Left cardiac atrium (tissue), 4 donors: ENCODE measurements around the gene IL1RL2. TPM values are rescaled to one million over a fixed set of nuclear protein-coding genes. Genes with fewer than 3 reads are reported as not detected.

Experiments used
- ATAC-seq, 2 donors: fragments of 200-7000 bp; cut with Tn5 transposase; one replicate each; pipeline ENCODE4 v1.9.1; 2020; ENCODE audit warnings: mild to moderate bottlenecking in 2 of 2, moderate library complexity in 2 of 2
- DNase-seq: peaks from one replicate; pipeline ENCODE4 v3.0.0-alpha.2; 2020
- intact Hi-C, 2 donors: fragments of 100-400 bp; cut with DNase I; formaldehyde crosslinking; loops; one replicate each; pipeline versions ENCODE4 v1.14.1 to v1.15.1; 2022 to 2023
- total RNA-seq, 2 donors: library from RNA; stranded (reverse); fragmentation: NEBNext Ultra II Directional; extraction: Animal tissue kit (Norgen Biotek cat#: 25700); gene quantifications; one replicate each; pipeline ENCODE4 v1.2.1, GENCODE V29; 2021
- donor health status: DM: no; HTN: yes; CAD: no.
- donor health status: DM: no; HTN: yes; CAD: no; lungs with severe emphysema.
- donor health status: DM: yes; HTN: yes; CAD: no.
- donor health status: Dilated cardiomyopathy.

Gene IL1RL2
- total RNA-seq, 2 donors from 2014 or later = 0.15 to 1.4 TPM

GRCh38 chr2:102283996-102284395, 97.2 kb downstream of the IL1RL2 start:
- ATAC-seq (no peak), DNase-seq (no peak)
- intact Hi-C loops = no loop called here

- DNase-seq (no peak), ATAC-seq (no peak)
Observed at GRCh38 chr2:102284611-102285010, 97.8 kb downstream of the IL1RL2 start.

GRCh38 chr2:102285368-102285767, 98.5 kb downstream of the IL1RL2 start:
- intact Hi-C loops = no loop called here
- DNase-seq (no peak), ATAC-seq (no peak)

More at GRCh38 chr2:102284611-102285010, 97.8 kb downstream of the IL1RL2 start:
- intact Hi-C loops = no loop called here

GRCh38 chr2:102286041-102286440, 99.2 kb downstream of the IL1RL2 start:
- DNase-seq (no peak), ATAC-seq (no peak)
- intact Hi-C loops = no loop called here

- ATAC-seq (no peak), DNase-seq (no peak)
- intact Hi-C loops = no loop called here
Observed at GRCh38 chr2:102289129-102289528, 102.3 kb downstream of the IL1RL2 start.

Other genes starting within 250 kb of the IL1RL2 start
- 1 to 10 TPM; 3.9 to 8.3 TPM for gene IL1R2, start 195.1 kb upstream of the IL1RL2 start, total RNA-seq
- 100 to 1,000 TPM in 1 of 2 donors, 10 to 100 TPM in 1; 60.8 to 124 TPM for gene IL1R1, start 44.3 kb upstream of the IL1RL2 start, total RNA-seq
- gene IL1RL1, start 124.5 kb downstream of the IL1RL2 start, total RNA-seq = 10 to 100 TPM in 1 of 2 donors, 1 to 10 TPM in 1; 1.8 to 54.0 TPM
- gene IL18R1, start 168.8 kb downstream of the IL1RL2 start, total RNA-seq = 1 to 10 TPM; 1.2 to 5.5 TPM
- gene IL18RAP, start 236.1 kb downstream of the IL1RL2 start, total RNA-seq = 1 to 10 TPM; 1.1 to 1.3 TPM